CD14-positive monocyte (primary cell): Measurements from ENCODE around the gene CUL2. TPM values are rescaled to one million over a fixed set of nuclear protein-coding genes. Genes with fewer than 3 reads are reported as not detected.
"Not testable (repeated sequence)": the region's sequence is repeated elsewhere in the genome, so short reads cannot be mapped to it uniquely, and the experiment has no call there.

Experiments
- DNase-seq, 3 donors: peaks; one replicate each; pipeline ENCODE4 v3.0.0-alpha.2; 2011 to 2022
- H2AFZ ChIP-seq: 2 replicates; pipeline ENCODE4 v1.6.0; 2012; ENCODE audit warnings: mild to moderate bottlenecking, low read depth, low read length, inconsistent platforms; ENCODE audit not compliant: insufficient read depth, poor library complexity, severe bottlenecking
- H3K27ac ChIP-seq, 2 donors: 1 replicate in 1 of 2; 2 replicates in 1 of 2; pipeline ENCODE4 v1.5.1; 2012 to 2013; ENCODE audit warnings: low read length in 2 of 2, control low read depth in 1 of 2, inconsistent platforms in 1 of 2, low read depth in 1 of 2, mild to moderate bottlenecking in 1 of 2
- H3K27me3 ChIP-seq, 2 donors: one replicate each; pipeline versions ENCODE4 v1.6.0 to v1.6.1; 2011 to 2013; ENCODE audit warnings: low read length in 2 of 2; ENCODE audit not compliant: control insufficient read depth in 2 of 2, insufficient read depth in 2 of 2
- H3K36me3 ChIP-seq, 2 donors: replicated peaks in 1 of 2; 1 replicate in 1 of 2; 2 replicates in 1 of 2; pipeline versions ENCODE4 v1.5.1 to v1.6.1; 2012 to 2013; ENCODE audit warnings: low read length in 2 of 2, control low read depth in 1 of 2, inconsistent platforms in 1 of 2, mild to moderate bottlenecking in 1 of 2; ENCODE audit not compliant: insufficient read depth in 2 of 2, control insufficient read depth in 1 of 2
- H3K4me1 ChIP-seq, 2 donors: 1 replicate in 1 of 2; 2 replicates in 1 of 2; pipeline versions ENCODE4 v1.5.1 to v1.6.1; 2012 to 2013; ENCODE audit warnings: low read length in 2 of 2, control low read depth in 1 of 2, inconsistent platforms in 1 of 2, mild to moderate bottlenecking in 1 of 2, moderate library complexity in 1 of 2; ENCODE audit not compliant: insufficient read depth in 2 of 2, control insufficient read depth in 1 of 2
- H3K4me2 ChIP-seq: replicated peaks from 2 replicates; pipeline ENCODE3; 2012; ENCODE audit warnings: low read length, moderate library complexity, mild to moderate bottlenecking; ENCODE audit not compliant: poor library complexity, severe bottlenecking; ENCODE audit errors: extremely low read depth
- H3K4me3 ChIP-seq, 3 experiments: fragments of 200-600 bp in 1 of 3; sonication (generic) in 1 of 3; replicated peaks in 1 of 3; 1 replicate in 2 of 3; 2 replicates in 1 of 3; pipeline ENCODE4 v1.5.1; 2011 to 2013; ENCODE audit warnings: low read length in 3 of 3, mild to moderate bottlenecking in 3 of 3, control low read depth in 2 of 3, low read depth in 2 of 3, inconsistent platforms in 1 of 3, moderate library complexity in 1 of 3
- H3K79me2 ChIP-seq: 2 replicates; pipeline ENCODE4 v1.6.0; 2012; ENCODE audit warnings: mild to moderate bottlenecking, control low read depth, inconsistent platforms, low read length, moderate library complexity; ENCODE audit not compliant: insufficient read depth
- H3K9ac ChIP-seq: 2 replicates; pipeline ENCODE4 v1.6.0; 2017; ENCODE audit warnings: low read length, mild to moderate bottlenecking; ENCODE audit not compliant: insufficient read depth, poor library complexity, severe bottlenecking
- H3K9me3 ChIP-seq, 2 donors: replicated peaks in 1 of 2; 1 replicate in 1 of 2; 2 replicates in 1 of 2; pipeline versions ENCODE4 v1.5.1 to v1.6.1; 2012 to 2013; ENCODE audit warnings: low read length in 2 of 2, control low read depth in 1 of 2; ENCODE audit not compliant: control insufficient read depth in 1 of 2, insufficient read depth in 1 of 2
- H4K20me1 ChIP-seq: 2 replicates; pipeline ENCODE4 v1.6.0; 2012; ENCODE audit warnings: mild to moderate bottlenecking, low read length, control low read depth, moderate library complexity; ENCODE audit not compliant: insufficient read depth
- H3K27ac Mint-ChIP-seq, 7 donors: one replicate each; pipeline ENCODE4 v1.8.0; 2020; ENCODE audit warnings: mild to moderate bottlenecking in 7 of 7, mixed read lengths in 7 of 7, moderate library complexity in 6 of 7, inconsistent platforms in 2 of 7
- H3K27me3 Mint-ChIP-seq, 3 donors: one replicate each; pipeline ENCODE4 v1.8.0; 2021 to 2022; ENCODE audit warnings: low read depth in 3 of 3, mild to moderate bottlenecking in 3 of 3, mixed read lengths in 3 of 3, moderate library complexity in 3 of 3, inconsistent platforms in 1 of 3
- H3K36me3 Mint-ChIP-seq, 2 donors: one replicate each; pipeline ENCODE4 v1.8.0; 2020; ENCODE audit warnings: mixed read lengths in 2 of 2, inconsistent platforms in 1 of 2, mild to moderate bottlenecking in 1 of 2
- H3K4me1 Mint-ChIP-seq: one replicate; pipeline ENCODE4 v1.8.0; 2020; ENCODE audit warnings: mild to moderate bottlenecking, mixed read lengths
- H3K4me3 Mint-ChIP-seq, 2 donors: one replicate each; pipeline ENCODE4 v1.8.0; 2020; ENCODE audit warnings: mild to moderate bottlenecking in 2 of 2, mixed read lengths in 2 of 2, moderate library complexity in 1 of 2
- H3K9me3 Mint-ChIP-seq, 7 donors: one replicate each; pipeline ENCODE4 v1.8.0; 2020 to 2022; ENCODE audit warnings: mixed read lengths in 7 of 7, mild to moderate bottlenecking in 6 of 7, moderate library complexity in 6 of 7, inconsistent platforms in 2 of 7
- WGBS: methylation state at CpG from one replicate; pipeline ENCODE4 v1.1.5; 2013; ENCODE audit warnings: missing lambda C conversion rate; ENCODE audit not compliant: insufficient coverage; 5-methylcytosine and 5-hydroxymethylcytosine counted together
- intact Hi-C, 2 donors: fragments of 100-400 bp; cut with micrococcal nuclease; formaldehyde crosslinking; loops; one replicate each; pipeline versions ENCODE4 v1.15.0 to v1.15.1; 2023
- polyA plus RNA-seq, 3 donors: library from polyadenylated mRNA; depleted of rRNA in 1 of 3; unstranded in 2 of 3; stranded (reverse) in 1 of 3; fragments of 300-500 nt in 2 of 3; fragments of >200 nt in 1 of 3; fragmentation: Illumina TruSeq in 2 of 3; gene quantifications; 1 replicate in 2 of 3; 2 replicates in 1 of 3; pipeline ENCODE4 v1.2.3, GENCODE V29; 2012 to 2021
- TF ChIP-seq, protein P1 (sequence below): fragments of 200-600 bp; IDR thresholded peaks from one replicate; pipeline ENCODE4 v1.8.0; 2022; ENCODE audit warnings: antibody characterized with exemption, mild to moderate bottlenecking

CUL2 gene
- polyA plus RNA-seq, 3 donors: 10.2 to 22.8 (median 12.9) TPM

GRCh38 chr10:34971606-34972334 lies 118.4 kb downstream of the CUL2 start:
- H3K27me3 ChIP-seq, H3K4me1 Mint-ChIP-seq, H3K27ac ChIP-seq, H3K27me3 Mint-ChIP-seq, intact Hi-C loops, H3K4me3 Mint-ChIP-seq, DNase-seq, H4K20me1 ChIP-seq, H3K79me2 ChIP-seq, H3K27ac Mint-ChIP-seq, H3K4me2 ChIP-seq, H3K9ac ChIP-seq, H3K4me1 ChIP-seq, H3K36me3 Mint-ChIP-seq, H3K36me3 ChIP-seq, H2AFZ ChIP-seq, H3K4me3 ChIP-seq: not testable (repeated sequence)
- peaks cover 19 to 42% (median 26%) of the 10 kb centered on the region in 7 donors for H3K9me3 Mint-ChIP-seq
- WGBS: 96% methylated on average over 9 of the region's 12 CpGs
- peaks cover 17 to 28% of the 10 kb centered on the region in 2 donors for H3K9me3 ChIP-seq

DNA sequence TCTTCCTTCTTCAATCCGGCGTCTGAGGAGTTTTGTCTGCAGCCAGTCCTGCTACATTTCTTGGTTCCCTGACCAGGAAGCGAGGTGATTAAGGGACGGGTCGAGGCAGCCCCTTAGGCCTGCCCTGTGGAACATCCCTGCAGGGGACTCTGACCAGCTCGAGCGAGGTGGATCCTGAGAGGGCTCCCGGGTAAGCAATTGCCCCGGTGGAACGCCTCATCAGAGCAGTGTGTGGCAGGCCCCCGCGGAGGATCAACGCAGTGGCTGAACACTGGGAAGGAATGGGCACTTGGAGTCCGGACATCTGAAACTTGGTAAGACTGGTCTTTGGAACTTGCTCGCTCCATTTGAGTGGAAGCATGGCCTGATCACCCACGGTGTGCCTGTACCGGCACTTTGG lies 121.0 kb downstream of the CUL2 start:
- H3K27me3 ChIP-seq: no peaks in the 10 kb centered on the region
- H3K27me3 Mint-ChIP-seq: peaks cover 1 to 8% (median 6%) of the 10 kb centered on the region in 3 donors
- H3K9me3 ChIP-seq: peaks cover 0 to 8% of the 10 kb centered on the region in 2 donors
- TF ChIP-seq, protein P1, sequence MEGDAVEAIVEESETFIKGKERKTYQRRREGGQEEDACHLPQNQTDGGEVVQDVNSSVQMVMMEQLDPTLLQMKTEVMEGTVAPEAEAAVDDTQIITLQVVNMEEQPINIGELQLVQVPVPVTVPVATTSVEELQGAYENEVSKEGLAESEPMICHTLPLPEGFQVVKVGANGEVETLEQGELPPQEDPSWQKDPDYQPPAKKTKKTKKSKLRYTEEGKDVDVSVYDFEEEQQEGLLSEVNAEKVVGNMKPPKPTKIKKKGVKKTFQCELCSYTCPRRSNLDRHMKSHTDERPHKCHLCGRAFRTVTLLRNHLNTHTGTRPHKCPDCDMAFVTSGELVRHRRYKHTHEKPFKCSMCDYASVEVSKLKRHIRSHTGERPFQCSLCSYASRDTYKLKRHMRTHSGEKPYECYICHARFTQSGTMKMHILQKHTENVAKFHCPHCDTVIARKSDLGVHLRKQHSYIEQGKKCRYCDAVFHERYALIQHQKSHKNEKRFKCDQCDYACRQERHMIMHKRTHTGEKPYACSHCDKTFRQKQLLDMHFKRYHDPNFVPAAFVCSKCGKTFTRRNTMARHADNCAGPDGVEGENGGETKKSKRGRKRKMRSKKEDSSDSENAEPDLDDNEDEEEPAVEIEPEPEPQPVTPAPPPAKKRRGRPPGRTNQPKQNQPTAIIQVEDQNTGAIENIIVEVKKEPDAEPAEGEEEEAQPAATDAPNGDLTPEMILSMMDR: no peak
- H3K9me3 Mint-ChIP-seq: peaks cover 0 to 16% (median 3%) of the 10 kb centered on the region in 7 donors
- no peaks in the 10 kb centered on the region for H3K4me1 Mint-ChIP-seq
- DNase-seq: no peak
- no peak overlapping the region for H3K4me2 ChIP-seq
- no peak overlapping the region for H3K27ac ChIP-seq
- H3K36me3 ChIP-seq: no peaks in the 10 kb centered on the region
- H3K79me2 ChIP-seq: no peaks in the 10 kb centered on the region
- H3K36me3 Mint-ChIP-seq: no peaks in the 10 kb centered on the region
- 92% methylated on average over 13 of the region's 17 CpGs for WGBS
- H4K20me1 ChIP-seq: no peaks in the 10 kb centered on the region
- no peak overlapping the region for H3K4me3 Mint-ChIP-seq
- H3K4me3 ChIP-seq: no peak overlapping the region
- no peak overlapping the region for H3K27ac Mint-ChIP-seq
- no peak overlapping the region for H3K9ac ChIP-seq
- intact Hi-C loops: no loop called here
- no peak overlapping the region for H2AFZ ChIP-seq
- no peaks in the 10 kb centered on the region for H3K4me1 ChIP-seq
